Uterus (tissue), 4 donors: ENCODE results near the gene GSG1L. TPM values are rescaled to one million over a fixed set of nuclear protein-coding genes. Genes with fewer than 3 reads are reported as not detected.

ENCODE experiments used
- DNase-seq, 2 donors: peaks; one replicate each; pipeline ENCODE4 v3.0.0-alpha.2; 2019 to 2020
- H3K27ac ChIP-seq, 2 donors: fragments of 200-600 bp; sonication (generic); 1 replicate in 1 of 2; 2 replicates in 1 of 2; pipeline ENCODE4 v1.5.1; 2016 to 2018
- H3K27me3 ChIP-seq, 2 donors: fragments of 200-600 bp; sonication (generic); one replicate each; pipeline ENCODE4 v1.5.1; 2018 to 2019; ENCODE audit warnings: control low read depth in 1 of 2
- H3K36me3 ChIP-seq, 2 donors: fragments of 200-600 bp; sonication (generic); one replicate each; pipeline ENCODE4 v1.5.1; 2019; ENCODE audit warnings: control low read depth in 1 of 2
- H3K4me1 ChIP-seq, 2 donors: fragments of 200-600 bp; sonication (generic); one replicate each; pipeline ENCODE4 v1.5.1; 2018 to 2019; ENCODE audit warnings: control low read depth in 1 of 2
- H3K4me3 ChIP-seq, 2 donors: fragments of 200-600 bp; sonication (generic); 1 replicate in 1 of 2; 2 replicates in 1 of 2; pipeline ENCODE4 v1.5.1; 2018 to 2019; ENCODE audit warnings: mild to moderate bottlenecking in 1 of 2
- H3K9me3 ChIP-seq, 2 donors: fragments of 200-600 bp; sonication (generic); one replicate each; pipeline ENCODE4 v1.5.1; 2019; ENCODE audit warnings: control low read depth in 1 of 2
- CTCF ChIP-seq, 4 experiments: fragments of 200-600 bp in 2 of 4; fragments of 450-650 bp in 2 of 4; sonication (generic) in 2 of 4; IDR thresholded peaks; one replicate each; pipeline ENCODE4 v1.5.1; 2016 to 2019; ENCODE audit warnings: antibody characterized with exemption in 4 of 4, mild to moderate bottlenecking in 2 of 4, moderate library complexity in 1 of 4
- POLR2A ChIP-seq, 2 donors: fragments of 450-650 bp; IDR thresholded peaks; one replicate each; pipeline ENCODE4 v1.6.1; 2016; ENCODE audit warnings: antibody characterized with exemption in 2 of 2, mild to moderate bottlenecking in 1 of 2, moderate library complexity in 1 of 2
- intact Hi-C: fragments of 100-400 bp; cut with DNase I; formaldehyde crosslinking; loops from one replicate; pipeline ENCODE4 v1.15.1; 2023; ENCODE audit warnings: low total_unique reads
- total RNA-seq, 4 donors: library from RNA; depleted of rRNA in 3 of 4; stranded (reverse); fragments of >200 nt in 3 of 4; gene quantifications; one replicate each; pipeline versions ENCODE4 v1.1.0 to v1.2.4, GENCODE V29; 2014 to 2023
- donor health status: DM: yes; HTN: yes; CAD: no.

GSG1L gene
- total RNA-seq, 4 donors from 2014 or later = 0.24 to 0.35 TPM; not detected in 2

- H3K4me1 ChIP-seq = no peaks in the 10 kb centered on the region
- TF ChIP-seq CTCF (IDR thresholded peaks at IDR 0.05) (no peak), POLR2A (IDR thresholded peaks at IDR 0.05) (no peak)
- no peak overlapping the region for H3K4me3 ChIP-seq
- DNase-seq = no peak
- no peaks in the 10 kb centered on the region for H3K27me3 ChIP-seq
- no peaks in the 10 kb centered on the region for H3K9me3 ChIP-seq
- intact Hi-C loops = no loop called here
- H3K36me3 ChIP-seq = no peaks in the 10 kb centered on the region
- no peak overlapping the region for H3K27ac ChIP-seq
These were observed 246.5 kb downstream of the GSG1L start for GRCh38 chr16:27817038-27817437.

DNA sequence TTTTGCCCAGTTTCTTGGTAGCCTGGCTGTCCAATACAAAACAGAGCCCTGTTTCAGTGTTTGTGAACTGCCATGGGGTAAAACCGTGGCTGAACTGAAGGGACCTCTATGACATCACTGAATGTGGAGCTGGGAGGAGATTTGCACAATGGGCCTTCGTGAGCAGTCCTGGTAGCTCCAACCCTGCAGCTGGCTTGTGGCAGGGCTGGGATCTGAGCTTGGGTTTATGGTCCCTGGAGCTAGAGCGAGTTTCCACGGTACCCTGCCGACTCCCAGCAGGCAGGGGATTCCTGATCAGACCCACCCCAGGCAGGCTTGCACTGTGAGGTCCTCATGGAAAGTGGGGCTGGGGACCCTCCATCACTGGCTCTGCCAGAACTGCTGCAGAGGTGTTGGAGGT, 247.0 kb downstream of the GSG1L start:
- Histone ChIP-seq H3K4me1 (no peaks in the 10 kb centered on the region), H3K27ac (no peak overlapping the region), H3K36me3 (no peaks in the 10 kb centered on the region), H3K27me3 (no peaks in the 10 kb centered on the region), H3K9me3 (no peaks in the 10 kb centered on the region), H3K4me3 (no peak overlapping the region)
- DNase-seq = no peak
- intact Hi-C loops = no loop called here
- TF ChIP-seq POLR2A (IDR thresholded peaks at IDR 0.05) = no peak
- no peak for TF ChIP-seq CTCF (IDR thresholded peaks at IDR 0.05)

DNA sequence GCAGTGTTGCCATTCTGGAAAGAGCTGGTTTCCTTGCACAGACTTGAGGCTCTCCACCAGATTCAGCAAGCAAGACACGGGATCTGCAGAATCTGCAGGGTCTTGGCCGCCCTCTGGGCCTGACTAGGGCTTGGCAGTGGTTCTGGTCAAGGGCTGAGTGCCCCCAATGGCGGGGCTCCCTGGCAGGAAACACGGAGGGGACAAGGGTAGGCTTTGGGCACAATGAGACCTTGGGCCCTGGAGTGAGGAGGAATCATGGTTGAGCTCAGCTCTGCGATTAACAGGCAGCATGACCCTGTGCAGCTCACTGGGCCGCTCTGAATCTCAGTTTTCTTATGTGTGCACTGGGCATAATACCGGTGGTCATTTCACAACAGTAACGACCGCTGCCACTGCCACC, 249.9 kb downstream of the GSG1L start:
- Histone ChIP-seq H3K36me3 (no peaks in the 10 kb centered on the region), H3K27ac (no peak overlapping the region), H3K4me3 (no peak overlapping the region), H3K4me1 (no peaks in the 10 kb centered on the region), H3K27me3 (no peaks in the 10 kb centered on the region), H3K9me3 (no peaks in the 10 kb centered on the region)
- DNase-seq = no peak
- TF ChIP-seq POLR2A (IDR thresholded peaks at IDR 0.05) (no peak), CTCF (IDR thresholded peaks at IDR 0.05) (no peak)
- intact Hi-C loops = no loop called here

- Histone ChIP-seq H3K36me3 (no peaks in the 10 kb centered on the region), H3K27ac (no peak overlapping the region), H3K4me3 (no peak overlapping the region), H3K4me1 (no peaks in the 10 kb centered on the region), H3K9me3 (no peaks in the 10 kb centered on the region), H3K27me3 (no peaks in the 10 kb centered on the region)
- intact Hi-C loops = no loop called here
- no peak for TF ChIP-seq CTCF (IDR thresholded peaks at IDR 0.05)
- no peak for TF ChIP-seq POLR2A (IDR thresholded peaks at IDR 0.05)
- DNase-seq = no peak
These were observed 251.6 kb downstream of the GSG1L start for GRCh38 chr16:27811881-27812280.

DNA sequence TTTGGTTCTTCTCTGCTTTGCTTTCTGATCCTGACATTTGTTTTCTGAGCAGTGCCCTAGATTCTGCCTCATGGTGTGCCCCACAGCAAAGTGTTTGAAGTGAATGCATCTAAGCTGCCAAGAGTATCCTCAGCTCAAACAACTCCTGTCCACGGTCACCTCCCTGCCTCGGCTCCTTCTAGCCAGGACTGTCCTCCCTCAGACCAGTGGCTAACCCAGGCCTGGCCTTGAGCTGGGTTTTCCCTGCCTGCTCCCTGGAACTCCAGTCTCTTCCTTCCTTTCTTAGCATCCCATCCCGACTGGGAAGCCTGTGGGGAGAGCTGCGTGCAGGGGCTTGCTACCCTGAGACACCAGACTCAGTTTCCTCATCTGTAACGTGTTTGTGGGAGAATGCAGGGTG, 256.5 kb downstream of the GSG1L start:
- Histone ChIP-seq H3K27me3 (no peaks in the 10 kb centered on the region), H3K4me1 (no peaks in the 10 kb centered on the region), H3K4me3 (no peak overlapping the region), H3K27ac (no peak overlapping the region), H3K9me3 (no peaks in the 10 kb centered on the region), H3K36me3 (no peaks in the 10 kb centered on the region)
- TF ChIP-seq POLR2A (IDR thresholded peaks at IDR 0.05) (no peak), CTCF (IDR thresholded peaks at IDR 0.05) (no peak)
- intact Hi-C loops = no loop called here
- no peak for DNase-seq
